ENCODE results near the gene MAPK7. TPM values are rescaled to one million over a fixed set of nuclear protein-coding genes. Genes with fewer than 3 reads are reported as not detected.

The MAPK7 gene
- total RNA-seq, 4 donors from 2014 or later: 7.3 to 12.5 (median 10.4) TPM

DNA sequence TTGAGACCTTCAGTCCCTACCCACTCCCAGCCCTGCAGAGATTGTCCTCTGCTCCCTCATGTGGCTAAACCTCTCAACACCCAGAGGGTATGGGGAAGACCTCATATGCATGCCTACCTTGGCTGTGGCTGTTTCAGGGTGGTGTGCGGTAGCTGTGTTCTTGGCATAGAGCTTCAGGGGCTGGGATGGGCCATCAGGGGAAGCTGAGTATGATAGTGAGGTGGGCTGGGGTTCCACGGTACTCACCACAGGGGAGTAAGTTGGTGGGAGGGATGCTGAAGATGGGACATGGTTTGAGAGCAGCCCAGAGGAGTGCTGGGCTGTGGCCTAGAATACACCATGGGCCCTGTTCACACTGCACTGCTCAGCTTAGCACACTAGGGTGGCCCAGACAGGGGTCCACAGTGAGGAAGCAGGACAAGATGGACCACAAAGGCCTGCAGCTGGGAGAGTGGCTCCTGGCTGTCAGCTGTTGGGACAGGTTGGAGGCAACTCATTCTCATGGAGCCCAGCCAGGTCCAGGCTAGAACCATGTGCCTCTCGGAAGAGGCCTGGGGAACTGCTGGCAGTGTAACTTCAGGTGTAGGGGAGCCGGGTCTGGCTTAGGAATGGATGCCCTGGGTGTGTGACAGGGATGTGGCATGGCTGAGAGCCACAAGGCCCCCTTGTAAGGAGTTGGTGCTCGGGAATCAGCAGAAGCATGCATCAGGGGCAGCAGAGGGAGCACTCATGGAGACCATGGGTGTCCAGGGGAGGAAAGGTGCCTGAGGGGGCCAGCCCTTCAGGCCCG is 5.6 kb downstream of the MAPK7 start:
- peaks cover 22 to 48% of the 10 kb centered on the region in 2 donors for H3K4me1 ChIP-seq
- H3K4me3 ChIP-seq: no peak overlapping the region
- no peaks in the 10 kb centered on the region for H3K9me3 ChIP-seq
- in situ Hi-C loops (cut with MboI; ENCODE audit: low sequenced_read_pairs in 4 of 4): no loop called here
- H3K27me3 ChIP-seq: no peaks in the 10 kb centered on the region
- intact Hi-C loops (cut with DNase I; ENCODE audit: low total_unique reads): no loop called here
- ATAC-seq (no peak), DNase-seq (peak in 1 of 2 donors; percentile 47)
- peak overlapping the region; percentile 60 to 81 (median 76) for H3K27ac ChIP-seq
- peaks cover 0 to 44% of the 10 kb centered on the region in 2 donors for H3K36me3 ChIP-seq
- TF ChIP-seq, protein P1, sequence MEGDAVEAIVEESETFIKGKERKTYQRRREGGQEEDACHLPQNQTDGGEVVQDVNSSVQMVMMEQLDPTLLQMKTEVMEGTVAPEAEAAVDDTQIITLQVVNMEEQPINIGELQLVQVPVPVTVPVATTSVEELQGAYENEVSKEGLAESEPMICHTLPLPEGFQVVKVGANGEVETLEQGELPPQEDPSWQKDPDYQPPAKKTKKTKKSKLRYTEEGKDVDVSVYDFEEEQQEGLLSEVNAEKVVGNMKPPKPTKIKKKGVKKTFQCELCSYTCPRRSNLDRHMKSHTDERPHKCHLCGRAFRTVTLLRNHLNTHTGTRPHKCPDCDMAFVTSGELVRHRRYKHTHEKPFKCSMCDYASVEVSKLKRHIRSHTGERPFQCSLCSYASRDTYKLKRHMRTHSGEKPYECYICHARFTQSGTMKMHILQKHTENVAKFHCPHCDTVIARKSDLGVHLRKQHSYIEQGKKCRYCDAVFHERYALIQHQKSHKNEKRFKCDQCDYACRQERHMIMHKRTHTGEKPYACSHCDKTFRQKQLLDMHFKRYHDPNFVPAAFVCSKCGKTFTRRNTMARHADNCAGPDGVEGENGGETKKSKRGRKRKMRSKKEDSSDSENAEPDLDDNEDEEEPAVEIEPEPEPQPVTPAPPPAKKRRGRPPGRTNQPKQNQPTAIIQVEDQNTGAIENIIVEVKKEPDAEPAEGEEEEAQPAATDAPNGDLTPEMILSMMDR (IDR thresholded peaks at IDR 0.05 in 4 of 5, conservative IDR thresholded peaks at IDR 0.05 in 1 of 5): no peak
- no peak for TF ChIP-seq POLR2A (IDR thresholded peaks at IDR 0.05)

DNA sequence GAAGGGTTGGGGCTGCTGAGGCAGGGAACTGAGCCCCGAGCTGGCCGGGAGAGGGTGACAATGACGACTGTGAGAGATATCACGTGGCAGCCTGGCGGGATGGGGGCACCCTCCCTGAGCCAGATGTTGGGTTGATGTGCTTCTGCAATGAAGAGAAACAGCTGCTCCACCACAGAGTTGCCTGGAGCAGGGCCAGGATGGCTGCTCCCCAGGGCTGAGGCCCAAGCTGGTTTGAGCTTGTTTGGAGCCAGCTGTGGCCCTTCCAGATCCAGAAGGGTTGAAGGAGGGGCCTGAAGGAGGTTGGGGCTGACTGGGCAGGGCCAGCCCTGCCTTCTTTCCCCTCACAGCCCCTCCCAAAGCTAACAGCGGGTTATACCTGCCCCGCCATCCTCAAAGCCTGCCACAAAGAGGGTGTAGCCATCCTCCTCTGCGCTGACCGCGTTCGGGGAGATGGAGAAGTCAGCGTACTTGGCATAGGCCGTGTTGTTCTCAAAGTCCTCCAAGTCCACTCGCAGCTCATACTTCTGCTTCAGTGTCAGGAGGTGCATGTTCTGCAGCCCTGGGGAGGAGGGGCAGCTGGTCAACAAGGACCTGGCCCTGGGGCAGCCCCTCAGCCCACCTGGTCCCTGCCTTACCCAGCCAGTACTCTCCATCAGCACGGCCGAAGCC is 6.6 kb downstream of the MAPK7 start:
- peak overlapping the region; percentile 60 to 81 (median 76) for H3K27ac ChIP-seq
- H3K36me3 ChIP-seq: peaks cover 0 to 39% of the 10 kb centered on the region in 2 donors
- H3K4me3 ChIP-seq: no peak overlapping the region
- no peaks in the 10 kb centered on the region for H3K27me3 ChIP-seq
- H3K4me1 ChIP-seq: peaks cover 22 to 44% of the 10 kb centered on the region in 2 donors
- TF ChIP-seq, protein P1 (IDR thresholded peaks at IDR 0.05 in 4 of 5, conservative IDR thresholded peaks at IDR 0.05 in 1 of 5): no peak
- TF ChIP-seq POLR2A (IDR thresholded peaks at IDR 0.05): peak in 1 of 2 donors; percentile 42
- no peaks in the 10 kb centered on the region for H3K9me3 ChIP-seq
- in situ Hi-C loops (cut with MboI; ENCODE audit: low sequenced_read_pairs in 4 of 4) (no loop called here), intact Hi-C loops (cut with DNase I; ENCODE audit: low total_unique reads) (no loop called here)
- DNase-seq: peak; percentile 65 to 89
- peak; percentile 34 to 56 for ATAC-seq

DNA sequence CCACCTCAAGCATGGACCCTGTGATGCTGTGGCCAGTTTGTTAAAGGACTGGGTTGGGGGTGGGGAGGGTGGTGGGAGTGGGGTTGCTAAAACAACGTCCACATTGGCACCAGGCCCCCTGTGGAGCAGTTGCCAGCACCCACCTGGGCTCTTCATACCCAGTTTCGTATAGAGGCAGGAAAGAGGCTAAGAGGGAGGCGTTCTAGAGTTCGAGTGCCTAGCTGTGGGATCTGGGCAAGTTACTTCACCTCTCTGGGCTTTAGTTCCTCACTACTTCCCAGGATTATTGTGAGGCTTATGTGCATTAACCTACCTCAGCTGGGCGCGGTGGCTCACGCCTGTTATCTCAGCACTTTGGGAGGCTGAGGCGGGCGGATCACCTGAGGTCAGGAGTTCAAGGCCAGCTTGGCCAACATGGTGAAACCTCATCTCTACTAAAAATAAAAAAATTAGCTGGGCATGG is 7.3 kb downstream of the MAPK7 start:
- no peak for DNase-seq
- in situ Hi-C loops (cut with MboI; ENCODE audit: low sequenced_read_pairs in 4 of 4) (no loop called here), intact Hi-C loops (cut with DNase I; ENCODE audit: low total_unique reads) (no loop called here)
- Histone ChIP-seq H3K36me3 (peaks cover 0 to 34% of the 10 kb centered on the region in 2 donors), H3K27ac (peak overlapping the region; percentile 60 to 81 (median 76)), H3K9me3 (no peaks in the 10 kb centered on the region), H3K4me1 (peaks cover 22 to 44% of the 10 kb centered on the region in 2 donors), H3K27me3 (no peaks in the 10 kb centered on the region), H3K4me3 (no peak overlapping the region)
- no peak for ATAC-seq
- TF ChIP-seq, protein P1 (IDR thresholded peaks at IDR 0.05 in 4 of 5, conservative IDR thresholded peaks at IDR 0.05 in 1 of 5): no peak
- no peak for TF ChIP-seq POLR2A (IDR thresholded peaks at IDR 0.05)

DNA sequence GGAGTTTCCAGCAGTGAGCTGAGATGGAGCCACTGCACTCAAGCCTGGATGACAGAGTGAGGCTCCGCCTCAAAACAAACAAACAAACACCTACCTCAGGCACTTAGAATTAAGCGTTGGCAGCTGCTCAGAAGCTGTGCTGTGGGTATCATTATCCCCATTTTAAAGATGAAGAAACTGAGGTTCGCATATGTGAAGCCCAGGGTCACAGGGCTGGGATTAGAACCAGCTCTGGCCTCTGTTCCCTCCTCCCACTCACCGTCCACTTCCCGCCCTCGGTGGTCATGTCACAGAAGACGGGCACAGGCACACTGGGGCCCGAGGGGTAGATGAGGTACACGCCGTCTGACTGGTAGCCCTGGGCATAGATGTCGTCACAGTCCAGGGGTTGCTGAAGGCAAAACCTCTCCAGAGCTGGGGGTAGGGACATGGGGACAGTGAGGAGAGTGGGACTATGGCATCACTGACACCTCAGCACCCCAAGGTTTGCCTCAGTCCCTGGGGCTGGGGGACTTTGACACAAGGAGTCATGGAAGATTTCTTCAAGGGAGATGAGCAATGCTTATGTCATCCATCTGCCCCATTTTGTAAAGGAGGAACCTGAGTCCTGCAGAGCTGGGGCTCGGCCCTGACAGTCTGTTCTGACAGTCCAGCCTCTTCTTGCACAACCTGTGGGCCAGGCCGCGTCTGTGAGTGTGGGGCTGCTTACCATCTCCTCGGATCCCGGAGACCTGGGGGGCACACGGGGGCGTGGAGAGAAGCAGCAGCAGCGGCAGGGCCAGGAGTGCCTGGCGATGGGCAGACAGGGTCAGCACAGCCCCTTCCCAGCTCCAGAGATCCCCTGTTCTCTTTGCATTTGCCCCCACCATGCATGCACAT is 8.0 kb downstream of the MAPK7 start:
- no peaks in the 10 kb centered on the region for H3K9me3 ChIP-seq
- DNase-seq: peak; percentile 50 to 76
- peak; percentile 63 to 74 for ATAC-seq
- intact Hi-C loops (cut with DNase I; ENCODE audit: low total_unique reads): no loop called here
- H3K4me3 ChIP-seq: peak overlapping the region in 2 of 4 donors; percentile 11 to 17
- peak in 1 of 2 donors; percentile 15 for TF ChIP-seq POLR2A (IDR thresholded peaks at IDR 0.05)
- TF ChIP-seq, protein P1 (IDR thresholded peaks at IDR 0.05 in 4 of 5, conservative IDR thresholded peaks at IDR 0.05 in 1 of 5): no peak
- peak overlapping the region; percentile 60 to 81 (median 76) for H3K27ac ChIP-seq
- peaks cover 0 to 27% of the 10 kb centered on the region in 2 donors for H3K36me3 ChIP-seq
- H3K27me3 ChIP-seq: no peaks in the 10 kb centered on the region
- peaks cover 22 to 44% of the 10 kb centered on the region in 2 donors for H3K4me1 ChIP-seq
- in situ Hi-C loops (cut with MboI; ENCODE audit: low sequenced_read_pairs in 4 of 4): no loop called here

Measured in gastrocnemius medialis (tissue), 4 donors.